Fibroblast of lung (primary cell): Measurements from ENCODE around the gene GPD1L.

Source experiments
- CTCF ChIP-seq, 2 donors: IDR thresholded peaks in 1 of 2; conservative IDR thresholded peaks in 1 of 2; 1 replicate in 1 of 2; 2 replicates in 1 of 2; pipeline ENCODE4 v1.5.1; 2011 to 2012; ENCODE audit warnings: low read length in 2 of 2, control low read depth in 1 of 2, inconsistent platforms in 1 of 2, low read depth in 1 of 2, mild to moderate bottlenecking in 1 of 2
- EZH2 ChIP-seq: IDR thresholded peaks from 2 replicates; pipeline ENCODE4 v1.5.1; 2012; ENCODE audit warnings: low read length, control low read depth, mild to moderate bottlenecking; ENCODE audit errors: missing control alignments

- TF ChIP-seq EZH2 (no peak), CTCF (conservative IDR thresholded peaks at IDR 0.05 in 1 of 2, IDR thresholded peaks at IDR 0.05 in 1 of 2; ENCODE audit: low read depth in 1 of 2, low read length in 2 of 2) (no peak)
Measured at GRCh38 chr3:32093204-32093603, 13.2 kb upstream of the GPD1L start.
